Vagina (tissue), 2 donors: ENCODE results near the gene PLEKHA5.

Experiments
- CTCF ChIP-seq, 3 experiments: fragments of 450-650 bp in 2 of 3; fragments of 200-600 bp in 1 of 3; sonication (generic) in 1 of 3; IDR thresholded peaks; one replicate each; pipeline ENCODE4 v1.5.1; 2017 to 2019; ENCODE audit warnings: antibody characterized with exemption in 3 of 3, mild to moderate bottlenecking in 2 of 3, moderate library complexity in 2 of 3
- POLR2A ChIP-seq, 2 donors: fragments of 450-650 bp; IDR thresholded peaks; one replicate each; pipeline ENCODE4 v1.6.1; 2017; ENCODE audit warnings: antibody characterized with exemption in 2 of 2, mild to moderate bottlenecking in 2 of 2, moderate library complexity in 2 of 2
- POLR2AphosphoS5 ChIP-seq, 2 donors: sonication (generic); formaldehyde crosslinking; IDR thresholded peaks; one replicate each; pipeline ENCODE4 v1.9.0; 2017; ENCODE audit warnings: antibody characterized with exemption in 2 of 2, mild to moderate bottlenecking in 2 of 2, low read depth in 1 of 2; ENCODE audit not compliant: insufficient read depth in 1 of 2

- TF ChIP-seq CTCF (IDR thresholded peaks at IDR 0.05) (no peak), POLR2A (IDR thresholded peaks at IDR 0.05) (no peak), POLR2AphosphoS5 (IDR thresholded peaks at IDR 0.05; ENCODE audit: insufficient read depth in 1 of 2, low read depth in 1 of 2) (no peak)
Measured at GRCh38 chr12:19179986-19180385, 50.5 kb downstream of the PLEKHA5 start.
